Mammary epithelial cell (primary cell): ENCODE measurements around the gene CHMP1A.

ENCODE experiments used
- CTCF ChIP-seq, 2 donors: IDR thresholded peaks in 1 of 2; conservative IDR thresholded peaks in 1 of 2; 2 replicates each; pipeline ENCODE4 v1.5.1; 2011 to 2012; ENCODE audit warnings: inconsistent platforms in 2 of 2, low read length in 2 of 2, mild to moderate bottlenecking in 2 of 2, control low read depth in 1 of 2, low read depth in 1 of 2; ENCODE audit not compliant: insufficient read depth in 1 of 2; ENCODE audit errors: extremely low read depth in 1 of 2
- EZH2 ChIP-seq: IDR thresholded peaks from 2 replicates; pipeline ENCODE4 v1.6.1; 2012; ENCODE audit warnings: low read length, inconsistent platforms, borderline replicate concordance

DNA sequence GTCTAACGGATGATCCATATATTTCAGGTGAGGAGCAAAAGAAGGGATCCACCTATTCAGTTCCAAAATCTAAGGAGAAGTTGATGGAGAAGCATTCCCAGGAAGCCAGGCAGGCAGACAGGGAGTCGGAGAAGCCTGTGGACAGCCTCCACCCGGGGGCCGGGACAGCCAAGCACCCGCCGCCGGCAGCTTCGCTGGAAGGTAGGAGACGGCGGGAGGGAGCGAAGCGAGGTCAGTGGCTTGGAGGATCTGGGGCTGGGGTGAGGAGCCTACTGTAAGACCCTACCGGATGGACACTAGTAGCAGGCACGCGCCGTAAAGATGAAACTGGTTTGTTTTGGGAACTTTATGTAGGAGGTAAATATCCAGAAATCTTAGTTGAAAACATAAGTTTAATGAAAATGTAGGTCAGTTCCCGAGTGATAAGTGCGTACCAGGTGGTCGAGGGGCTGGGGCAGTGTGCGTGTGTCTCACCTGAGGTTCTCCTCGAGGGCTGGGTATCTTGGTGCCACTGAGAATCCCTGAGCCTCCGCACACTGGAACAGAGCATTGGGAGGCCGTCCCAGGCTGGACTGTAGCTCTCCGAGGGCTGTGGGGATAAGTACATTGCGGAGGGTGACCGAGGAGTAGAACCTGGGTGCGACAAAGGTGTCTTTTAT lies 842 bp upstream of the CHMP1A start:
- TF ChIP-seq CTCF (conservative IDR thresholded peaks at IDR 0.05 in 1 of 2, IDR thresholded peaks at IDR 0.05 in 1 of 2; ENCODE audit: extremely low read depth in 1 of 2, insufficient read depth in 1 of 2, low read depth in 1 of 2, low read length in 2 of 2) (no peak), EZH2 (no peak)
